Tibial nerve (tissue), 4 donors: Measurements from ENCODE around the gene SPRR4. TPM values are rescaled to one million over a fixed set of nuclear protein-coding genes. Genes with fewer than 3 reads are reported as not detected.

Experiments
- DNase-seq, 2 donors: peaks; one replicate each; pipeline ENCODE4 v3.0.0-alpha.2; 2019; ENCODE audit warnings: low spot score in 2 of 2
- H3K27ac ChIP-seq, 4 donors: fragments of 200-600 bp; sonication (generic) in 3 of 4; one replicate each; pipeline ENCODE4 v1.5.1; 2017 to 2019; ENCODE audit warnings: mild to moderate bottlenecking in 1 of 4
- H3K27me3 ChIP-seq, 2 donors: fragments of 200-600 bp; sonication (generic) in 1 of 2; one replicate each; pipeline versions ENCODE4 v1.5.1 to v1.6.0; 2017 to 2019
- H3K36me3 ChIP-seq, 3 donors: fragments of 200-600 bp; sonication (generic); one replicate each; pipeline ENCODE4 v1.5.1; 2018 to 2019
- H3K4me1 ChIP-seq, 4 donors: fragments of 200-600 bp; sonication (generic) in 3 of 4; one replicate each; pipeline ENCODE4 v1.5.1; 2017 to 2019
- H3K4me3 ChIP-seq, 4 donors: fragments of 200-600 bp; sonication (generic) in 3 of 4; one replicate each; pipeline ENCODE4 v1.5.1; 2017 to 2019; ENCODE audit warnings: mild to moderate bottlenecking in 1 of 4, moderate library complexity in 1 of 4
- H3K9me3 ChIP-seq, 4 donors: fragments of 200-600 bp; sonication (generic) in 3 of 4; one replicate each; pipeline ENCODE4 v1.5.1; 2017 to 2019
- CTCF ChIP-seq, 5 experiments: fragments of 200-600 bp in 3 of 5; fragments of 450-650 bp in 2 of 5; sonication (generic) in 3 of 5; IDR thresholded peaks; one replicate each; pipeline ENCODE4 v1.5.1; 2016 to 2019; ENCODE audit warnings: antibody characterized with exemption in 5 of 5, mild to moderate bottlenecking in 3 of 5, moderate library complexity in 2 of 5
- EP300 ChIP-seq, 2 donors: sonication (generic); formaldehyde crosslinking; IDR thresholded peaks; one replicate each; pipeline ENCODE4 v1.6.1; 2017; ENCODE audit warnings: antibody characterized with exemption in 2 of 2, mild to moderate bottlenecking in 1 of 2
- POLR2A ChIP-seq, 2 donors: fragments of 450-650 bp; IDR thresholded peaks; one replicate each; pipeline ENCODE4 v1.6.1; 2017; ENCODE audit warnings: antibody characterized with exemption in 2 of 2, mild to moderate bottlenecking in 2 of 2, moderate library complexity in 2 of 2
- WGBS, 2 donors: methylation state at CpG; one replicate each; pipeline ENCODE4 v1.1.5; 2018; 5-methylcytosine and 5-hydroxymethylcytosine counted together
- total RNA-seq, 4 donors: library from RNA; depleted of rRNA; stranded (reverse); fragments of >200 nt; gene quantifications; one replicate each; pipeline ENCODE4 v1.1.0, GENCODE V29; 2016

The SPRR4 gene
- total RNA-seq, 4 donors from 2014 or later, result not detected

GRCh38 chr1:152964536-152964935 is 5.9 kb upstream of the SPRR4 start:
- Histone ChIP-seq H3K4me1 (no peaks in the 10 kb centered on the region), H3K36me3 (no peaks in the 10 kb centered on the region), H3K4me3 (no peak overlapping the region), H3K27me3 (no peaks in the 10 kb centered on the region), H3K27ac (no peak overlapping the region), H3K9me3 (no peaks in the 10 kb centered on the region)
- 76 to 85% methylated on average over 1 of the region's 1 CpG for WGBS, 2 donors
- TF ChIP-seq CTCF (IDR thresholded peaks at IDR 0.05), result no peak
- no peak for TF ChIP-seq EP300 (IDR thresholded peaks at IDR 0.05)
- no peak for TF ChIP-seq POLR2A (IDR thresholded peaks at IDR 0.05)
- no peak for DNase-seq

GRCh38 chr1:152965853-152966252 is 4.6 kb upstream of the SPRR4 start:
- WGBS, 2 donors, result 78 to 84% methylated on average over 4 of the region's 4 CpGs
- no peaks in the 10 kb centered on the region for H3K36me3 ChIP-seq
- no peak overlapping the region for H3K27ac ChIP-seq
- no peaks in the 10 kb centered on the region for H3K9me3 ChIP-seq
- H3K4me1 ChIP-seq, result no peaks in the 10 kb centered on the region
- TF ChIP-seq CTCF (IDR thresholded peaks at IDR 0.05), result no peak
- no peak for TF ChIP-seq EP300 (IDR thresholded peaks at IDR 0.05)
- TF ChIP-seq POLR2A (IDR thresholded peaks at IDR 0.05), result no peak
- no peaks in the 10 kb centered on the region for H3K27me3 ChIP-seq
- no peak for DNase-seq
- H3K4me3 ChIP-seq, result no peak overlapping the region

GRCh38 chr1:152967201-152967600 is 3.2 kb upstream of the SPRR4 start:
- Histone ChIP-seq H3K4me1 (no peaks in the 10 kb centered on the region), H3K27me3 (no peaks in the 10 kb centered on the region), H3K36me3 (no peaks in the 10 kb centered on the region), H3K9me3 (no peaks in the 10 kb centered on the region), H3K4me3 (no peak overlapping the region), H3K27ac (no peak overlapping the region)
- WGBS, 2 donors, result 69 to 70% methylated on average over 7 of the region's 7 CpGs
- TF ChIP-seq POLR2A (IDR thresholded peaks at IDR 0.05) (no peak), CTCF (IDR thresholded peaks at IDR 0.05) (no peak), EP300 (IDR thresholded peaks at IDR 0.05) (no peak)
- no peak for DNase-seq

GRCh38 chr1:152968248-152968647 is 2.2 kb upstream of the SPRR4 start:
- H3K4me3 ChIP-seq, result no peak overlapping the region
- no peaks in the 10 kb centered on the region for H3K9me3 ChIP-seq
- no peak for DNase-seq
- 59 to 67% methylated on average over 2 of the region's 2 CpGs for WGBS, 2 donors
- TF ChIP-seq CTCF (IDR thresholded peaks at IDR 0.05) (no peak), EP300 (IDR thresholded peaks at IDR 0.05) (no peak), POLR2A (IDR thresholded peaks at IDR 0.05) (no peak)
- H3K27ac ChIP-seq, result no peak overlapping the region
- no peaks in the 10 kb centered on the region for H3K4me1 ChIP-seq
- no peaks in the 10 kb centered on the region for H3K27me3 ChIP-seq
- no peaks in the 10 kb centered on the region for H3K36me3 ChIP-seq

GRCh38 chr1:152969036-152969435 is 1.4 kb upstream of the SPRR4 start:
- Histone ChIP-seq H3K9me3 (no peaks in the 10 kb centered on the region), H3K4me3 (no peak overlapping the region), H3K27ac (no peak overlapping the region), H3K36me3 (no peaks in the 10 kb centered on the region), H3K4me1 (no peaks in the 10 kb centered on the region), H3K27me3 (no peaks in the 10 kb centered on the region)
- TF ChIP-seq CTCF (IDR thresholded peaks at IDR 0.05) (no peak), EP300 (IDR thresholded peaks at IDR 0.05) (no peak), POLR2A (IDR thresholded peaks at IDR 0.05) (no peak)
- DNase-seq, result no peak
- WGBS, 2 donors, result 72 to 82% methylated on average over 2 of the region's 2 CpGs
